Measurements from ENCODE around the gene SLK.

The SLK gene

GRCh38 chr10:104053201-104053600 lies 86.3 kb downstream of the SLK start:
- DNase-seq, result no peak

GRCh38 chr10:104054430-104054829 lies 87.5 kb downstream of the SLK start:
- DNase-seq, result no peak

- no peak for DNase-seq
Observed at GRCh38 chr10:104056619-104057273, 89.8 kb downstream of the SLK start.

GRCh38 chr10:104057717-104058116 lies 90.8 kb downstream of the SLK start:
- no peak for DNase-seq

GRCh38 chr10:104059364-104059763 lies 92.4 kb downstream of the SLK start:
- no peak for DNase-seq

GRCh38 chr10:104061196-104061595 lies 94.3 kb downstream of the SLK start:
- no peak for DNase-seq

- no peak for DNase-seq
Observed at GRCh38 chr10:104065748-104066147, 98.8 kb downstream of the SLK start.

- no peak for DNase-seq
Observed at GRCh38 chr10:104066945-104067344, 100.0 kb downstream of the SLK start.

GRCh38 chr10:104067525-104067924 lies 100.6 kb downstream of the SLK start:
- DNase-seq, result peak; percentile 43

GRCh38 chr10:104069613-104070012 lies 102.7 kb downstream of the SLK start:
- DNase-seq, result no peak

GRCh38 chr10:104072786-104073185 lies 105.8 kb downstream of the SLK start:
- DNase-seq, result no peak

GRCh38 chr10:104074505-104074904 lies 107.6 kb downstream of the SLK start:
- no peak for DNase-seq

- peak; percentile 31 for DNase-seq
Observed at GRCh38 chr10:104076743-104077160, 109.8 kb downstream of the SLK start.

- peak; percentile 23 for DNase-seq
Observed at GRCh38 chr10:104077247-104077646, 110.3 kb downstream of the SLK start.

- DNase-seq, result no peak
Observed at GRCh38 chr10:104077663-104078151, 110.8 kb downstream of the SLK start.

Data from right kidney (tissue), 1 donor.